Stimulated activated CD8-positive, alpha-beta memory T cell treated with anti-CD3 and anti-CD28 coated beads, Interleukin-7, amount 100 ng/mL, for 1 hour (primary cell): ENCODE data around the gene JADE2.

ENCODE experiments used
- DNase-seq, 2 donors: peaks; one replicate each; pipeline ENCODE4 v3.0.0-alpha.2; 2020; ENCODE audit warnings: low read depth in 2 of 2

The JADE2 gene

DNA sequence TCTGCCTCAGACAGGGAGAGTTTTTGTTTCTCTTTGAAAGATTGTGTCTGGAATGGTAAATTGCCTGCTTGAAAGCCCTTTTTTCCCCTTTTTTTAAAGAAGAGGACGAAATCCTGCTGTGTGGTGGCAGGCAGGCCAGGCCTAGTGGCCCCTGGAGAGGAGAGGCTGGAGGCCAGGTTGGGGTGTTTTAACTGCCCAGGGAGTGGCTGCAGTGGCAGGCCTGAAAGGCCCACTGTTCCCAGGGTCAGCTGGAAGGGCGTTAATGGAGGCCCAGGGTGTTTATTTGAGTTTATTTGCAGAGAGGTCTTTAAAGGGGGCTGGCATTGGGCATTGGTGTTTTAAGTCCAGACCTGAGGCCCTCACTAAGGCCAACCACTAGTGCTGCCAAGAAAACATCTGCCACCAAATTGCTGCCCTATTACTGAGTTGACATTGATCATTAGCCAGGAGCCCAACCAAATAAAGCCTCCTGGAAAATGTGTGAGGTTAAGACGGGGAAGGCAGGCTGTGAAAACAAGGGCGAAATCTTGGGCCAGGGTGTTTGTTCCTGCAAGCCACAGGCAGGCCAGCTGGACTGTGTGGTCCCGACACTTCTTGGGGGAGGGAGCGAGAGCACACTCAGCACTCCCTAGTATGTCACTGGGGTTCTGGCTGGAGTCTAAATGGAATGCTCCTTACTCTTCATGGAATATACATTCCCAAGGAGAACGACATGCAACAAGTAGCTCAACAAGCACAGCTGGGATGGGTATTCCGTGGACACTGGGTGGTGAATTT, 5.0 kb downstream of the JADE2 start:
- no peak for DNase-seq

DNA sequence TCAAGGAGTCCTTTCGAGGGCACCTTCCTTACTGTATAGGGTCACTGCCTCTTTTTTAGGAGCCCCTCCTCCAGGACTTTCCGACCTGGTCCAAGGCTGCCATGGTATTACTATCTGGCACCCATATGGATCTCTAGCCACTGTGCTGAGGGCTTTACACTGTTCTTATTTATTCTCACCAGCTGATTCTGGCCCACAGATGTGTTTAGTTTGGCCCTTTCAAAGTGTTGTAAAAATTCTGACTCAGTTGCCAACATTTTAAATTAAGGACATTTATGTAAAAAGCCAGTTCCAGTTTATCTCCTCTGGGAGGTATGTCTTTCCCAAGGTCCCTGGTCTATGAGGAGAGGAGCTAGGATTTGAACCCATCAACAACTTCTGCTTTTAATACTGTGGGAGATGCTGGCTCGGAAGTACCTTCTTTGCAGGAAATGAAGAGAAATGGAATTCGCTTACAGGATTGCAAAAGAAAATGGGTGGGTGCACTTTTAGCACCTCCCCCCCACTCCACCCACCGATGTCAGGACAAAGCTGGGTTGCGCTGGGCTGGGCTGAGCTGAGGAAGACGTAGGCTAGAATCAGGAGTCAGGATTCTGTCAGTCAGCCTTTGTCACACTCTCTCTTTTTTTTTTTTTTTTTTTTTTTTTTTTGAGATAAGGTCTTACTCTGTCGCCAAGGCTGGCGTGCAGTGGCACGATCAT, 7.8 kb downstream of the JADE2 start:
- DNase-seq: no peak

DNA sequence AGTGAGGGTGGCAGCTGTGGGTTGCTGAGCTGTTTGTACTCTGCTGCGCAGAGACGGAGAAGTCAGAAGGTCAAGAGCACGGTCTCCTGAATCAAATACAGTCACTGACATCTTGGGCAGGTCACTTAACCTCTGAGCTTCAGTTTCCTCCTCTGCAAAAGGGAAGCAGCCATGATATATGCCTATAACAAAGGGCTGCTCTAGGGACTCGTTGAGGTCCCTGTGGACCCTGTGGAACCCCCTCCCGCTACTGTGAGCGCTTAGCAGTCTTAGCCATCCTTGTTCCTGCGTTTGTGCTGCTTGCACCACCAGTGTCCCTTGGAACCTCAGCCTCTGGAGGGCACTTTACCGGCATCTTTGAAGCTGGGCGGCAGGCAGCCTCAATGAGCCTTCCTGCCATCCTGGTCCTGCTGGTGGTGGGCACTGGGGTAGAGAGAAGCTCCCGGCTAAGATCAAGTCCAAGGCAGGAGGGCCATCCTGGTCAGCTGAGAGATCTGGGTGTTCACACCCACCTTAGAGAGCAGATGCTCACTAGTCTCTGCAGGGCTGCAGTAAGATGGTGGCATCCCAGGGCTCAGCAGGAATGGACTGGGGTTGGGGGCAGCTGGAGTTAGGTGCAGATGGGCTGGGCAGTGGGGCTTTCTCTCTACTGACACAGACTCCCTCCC, 8.7 kb downstream of the JADE2 start:
- no peak for DNase-seq

DNA sequence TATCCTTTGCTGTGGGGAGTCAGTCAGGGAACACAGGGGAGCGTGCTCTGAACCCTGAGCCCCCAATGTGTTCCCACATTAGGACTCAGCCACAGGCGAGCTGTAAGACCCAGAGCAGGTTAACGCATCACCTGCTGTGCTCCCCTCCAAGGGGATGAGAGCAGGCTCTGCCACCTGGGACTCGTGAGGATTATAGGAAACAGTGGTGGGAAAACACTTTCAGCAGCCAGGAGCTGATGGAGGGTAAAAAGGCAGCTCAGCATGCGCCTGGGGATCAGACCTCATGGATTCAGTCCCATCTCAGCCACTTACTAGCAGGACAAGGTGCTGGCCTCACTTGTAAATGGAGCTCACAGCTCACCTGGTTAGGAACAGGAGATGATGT, 9.2 kb downstream of the JADE2 start:
- DNase-seq: no peak

DNA sequence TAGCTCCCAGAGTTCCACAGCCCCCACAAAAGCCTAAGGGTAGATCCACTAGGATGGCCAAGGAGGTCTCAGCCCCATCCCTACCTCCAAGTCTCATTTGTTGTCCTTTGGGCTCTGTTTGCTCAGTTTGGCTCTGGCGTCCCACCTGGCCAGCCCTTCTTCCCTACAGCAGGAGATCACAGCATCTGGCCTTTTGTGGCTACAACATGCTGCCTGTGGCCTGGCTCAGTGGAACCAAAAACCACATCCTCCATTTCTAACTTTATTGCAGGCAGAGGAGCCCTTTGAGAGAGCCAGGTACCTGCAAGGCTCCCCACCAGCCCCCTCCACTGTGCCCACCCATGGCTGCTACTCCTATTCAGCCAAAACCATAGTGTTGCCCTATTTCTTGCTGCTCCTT, 11.4 kb downstream of the JADE2 start:
- DNase-seq: no peak

DNA sequence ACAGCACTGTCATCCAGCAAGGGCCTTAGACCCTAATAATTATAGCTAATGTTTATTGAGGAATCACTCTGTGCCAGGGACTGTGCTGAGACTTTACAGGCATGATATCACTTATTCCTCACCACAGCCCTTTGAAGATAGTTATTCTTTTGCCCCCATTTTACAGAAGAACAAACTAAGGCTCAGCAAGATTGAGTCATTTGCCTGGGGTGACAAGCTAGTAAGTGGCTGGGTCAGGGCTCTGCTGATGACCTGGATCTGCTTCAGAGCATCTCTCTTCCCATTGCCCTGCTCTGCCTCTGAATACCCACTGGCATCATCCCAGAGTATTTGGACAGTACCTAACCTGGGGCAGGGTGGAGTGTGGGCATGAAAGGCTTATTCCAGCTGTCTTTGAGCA, 11.8 kb downstream of the JADE2 start:
- no peak for DNase-seq

DNA sequence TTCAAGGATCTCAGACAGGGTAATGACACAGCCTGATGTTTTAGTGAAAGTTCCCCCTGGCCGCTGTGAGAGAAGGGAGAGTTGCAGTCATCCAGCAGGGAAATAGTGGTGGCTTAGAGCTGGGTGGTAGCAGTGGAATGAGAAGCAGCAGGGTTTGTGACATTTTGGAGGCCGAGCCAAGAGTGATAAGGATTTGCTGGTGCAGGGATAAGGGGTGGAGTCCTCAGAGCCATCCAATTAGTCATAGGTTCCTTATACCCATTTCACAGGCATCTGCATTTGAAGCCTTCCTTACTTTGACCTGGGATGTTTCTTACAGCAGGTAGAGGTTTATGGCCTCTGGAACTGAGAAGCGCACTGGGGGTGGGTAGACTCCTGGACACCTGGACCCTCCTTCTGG, 12.8 kb downstream of the JADE2 start:
- DNase-seq: no peak

DNA sequence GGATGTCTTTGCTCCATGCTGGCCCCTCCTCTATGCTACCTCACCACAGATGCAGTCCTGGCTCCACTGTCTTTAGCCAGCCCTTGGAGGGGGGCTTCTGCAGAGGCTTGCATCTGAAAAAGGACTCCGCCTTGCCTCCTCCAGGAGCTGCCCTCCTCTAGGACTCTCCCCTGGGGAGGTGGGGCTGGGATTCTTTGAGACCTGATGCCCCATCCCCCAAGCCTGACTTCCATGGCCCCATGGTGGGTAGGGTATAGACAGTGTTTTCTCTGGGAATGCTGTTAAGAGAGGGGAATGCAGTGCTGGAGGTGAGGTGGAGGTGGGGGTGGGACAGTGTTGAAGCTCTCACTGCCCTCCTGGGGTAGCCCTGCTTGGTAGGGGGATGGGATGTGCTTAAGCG, 14.3 kb downstream of the JADE2 start:
- DNase-seq: no peak

DNA sequence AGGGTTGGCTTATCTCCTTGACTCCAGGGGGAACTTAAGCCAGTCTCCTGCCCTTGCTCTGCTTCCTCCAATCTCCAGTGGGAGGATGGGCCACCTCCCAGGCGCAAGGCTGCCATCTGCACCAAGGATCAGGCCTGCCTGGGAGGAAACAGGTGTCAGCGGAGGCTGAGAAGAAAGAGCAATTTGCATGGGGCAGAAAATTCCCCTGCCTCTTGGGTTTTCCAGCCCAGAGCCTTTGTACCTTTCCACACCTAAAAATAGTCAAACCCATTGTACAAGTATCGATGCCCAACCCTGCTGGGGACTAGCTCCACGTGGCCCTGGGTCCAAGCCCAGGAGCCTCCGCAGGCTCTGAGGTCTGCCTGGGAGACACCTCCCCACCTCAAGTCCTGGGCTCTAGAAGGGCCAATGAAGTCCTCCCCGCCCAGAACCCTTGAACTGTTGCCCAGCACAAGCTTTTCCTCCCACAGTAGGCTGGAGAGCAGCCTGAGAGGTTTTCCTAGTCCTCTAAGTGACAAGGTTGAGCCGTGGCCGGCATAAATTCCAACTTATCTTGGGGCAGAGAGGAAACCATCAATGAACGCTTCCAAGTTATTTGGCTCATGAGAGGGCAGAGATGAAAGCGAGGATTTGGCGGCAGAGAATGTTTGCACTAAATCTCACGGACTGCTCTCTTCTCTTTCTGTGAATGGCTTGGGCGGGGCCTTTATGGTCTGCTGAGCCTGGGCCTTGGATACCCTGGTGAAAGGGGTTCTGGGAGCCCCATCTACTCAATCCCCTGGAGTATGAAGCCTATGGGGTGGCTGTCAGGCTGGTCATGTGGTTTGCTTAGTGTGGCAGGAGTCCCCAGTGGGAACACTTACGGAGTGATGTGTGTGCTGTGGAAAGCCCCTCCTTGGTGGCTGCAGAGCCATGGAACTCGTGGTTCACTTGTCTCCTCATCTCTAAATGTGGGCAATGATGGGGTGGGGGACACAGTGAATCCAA, 15.6 kb downstream of the JADE2 start:
- no peak for DNase-seq

DNA sequence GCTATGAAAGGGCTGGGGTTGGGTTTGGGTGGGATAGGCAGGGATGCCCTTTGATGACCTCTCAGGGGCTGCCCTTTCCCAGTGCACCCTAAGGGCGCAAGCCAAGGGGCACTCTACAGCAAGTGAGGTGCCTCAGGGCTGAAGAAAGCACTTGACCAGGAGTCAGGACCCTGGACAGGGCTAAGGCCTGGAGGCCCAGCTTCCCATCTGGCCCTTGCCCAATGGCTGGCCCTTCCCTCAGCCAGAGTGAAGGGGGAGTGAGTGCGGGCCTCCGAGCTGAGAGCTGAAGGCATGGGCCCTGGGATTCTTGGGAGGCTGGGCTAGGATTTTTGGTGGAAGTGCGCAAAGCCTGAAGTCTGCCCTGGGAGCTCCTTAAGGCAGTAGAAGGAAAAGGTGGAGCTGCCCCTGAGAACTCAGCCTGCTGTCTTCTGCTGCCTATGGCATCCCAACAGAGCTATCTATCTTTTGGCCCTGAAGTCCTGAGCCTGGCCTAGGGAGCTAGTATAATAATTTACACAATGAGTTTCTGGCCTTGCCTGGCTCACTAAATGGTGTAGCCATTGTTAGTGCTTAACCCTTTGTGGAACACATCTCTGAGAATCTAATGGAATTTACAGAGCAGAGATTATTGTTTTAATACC, 16.4 kb downstream of the JADE2 start:
- DNase-seq: no peak

DNA sequence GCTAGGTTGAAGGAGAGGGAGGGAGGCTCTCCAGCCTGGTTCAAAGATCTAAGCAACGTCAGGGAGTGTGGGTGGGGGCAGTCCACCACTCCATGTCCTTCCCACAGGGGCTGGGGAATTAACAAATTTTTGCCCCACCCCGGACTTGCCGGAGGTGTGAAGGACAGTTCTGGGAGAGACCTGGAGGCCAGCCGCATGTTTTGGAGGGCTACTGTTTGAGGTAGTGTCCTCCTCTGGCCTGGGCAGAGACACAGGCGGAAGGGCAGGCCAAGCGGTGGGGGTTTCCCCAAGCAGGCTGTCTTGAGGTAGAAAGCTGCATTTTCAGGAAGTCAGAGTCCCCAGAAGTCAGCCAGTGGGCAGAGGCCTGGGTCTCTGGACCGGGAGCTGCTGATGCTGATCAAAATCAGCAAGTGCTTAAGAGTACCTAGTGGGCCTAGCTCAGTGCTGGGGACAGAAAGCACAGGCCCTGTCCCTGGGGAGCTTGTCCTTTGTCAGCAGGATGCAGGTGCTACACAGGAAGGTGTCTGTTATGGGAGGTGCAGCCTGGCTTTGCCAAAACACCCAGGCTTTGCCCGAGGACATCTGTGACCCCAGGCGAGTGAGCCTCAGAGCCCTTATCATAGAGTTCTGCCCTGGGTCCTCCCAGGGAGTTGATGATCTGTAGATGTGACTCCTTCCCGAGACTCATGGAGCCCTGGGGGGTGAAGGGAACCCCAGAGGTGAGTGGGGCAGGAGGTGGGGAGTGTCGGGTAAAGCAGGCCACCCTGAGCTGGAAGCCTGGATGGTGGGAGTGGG, 18.5 kb downstream of the JADE2 start:
- no peak for DNase-seq

DNA sequence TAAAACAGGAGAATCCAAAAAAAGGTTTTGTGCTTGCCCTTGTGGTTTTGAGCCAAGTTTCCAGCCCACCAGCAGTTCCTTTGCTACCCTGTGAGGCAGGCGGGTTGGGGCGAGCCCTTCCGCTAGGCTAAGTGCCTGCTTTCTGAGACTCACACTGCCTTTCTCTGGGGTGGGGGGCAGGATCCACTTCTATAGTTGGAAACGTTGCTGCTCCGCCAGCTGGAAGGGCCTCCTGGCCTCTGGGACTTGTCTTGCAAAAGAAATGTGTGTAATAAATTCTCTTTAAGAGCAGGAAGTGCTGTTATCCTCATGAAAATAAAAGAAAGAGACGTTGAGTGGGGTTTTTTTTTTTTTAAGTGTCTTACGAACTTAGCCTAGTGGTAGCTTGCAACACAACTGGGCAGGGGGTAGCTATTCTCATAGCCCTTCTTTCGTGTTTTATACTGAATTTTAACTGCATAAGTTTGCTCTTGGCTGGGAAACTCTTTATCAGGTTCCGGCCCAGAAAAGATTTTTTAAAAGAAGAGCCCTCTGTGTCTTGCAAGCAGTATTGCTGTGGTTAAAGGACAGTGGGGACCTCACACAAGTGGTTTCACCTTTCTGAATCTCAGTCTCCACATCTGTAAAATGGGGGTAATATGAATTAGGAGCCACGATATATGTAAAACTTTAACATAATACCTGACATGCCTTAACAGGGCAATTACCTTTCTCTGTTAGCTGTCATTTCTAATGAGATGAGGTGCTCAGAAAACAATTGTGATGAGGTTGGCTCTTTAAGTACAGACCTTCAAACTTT, 19.8 kb downstream of the JADE2 start:
- DNase-seq: no peak

DNA sequence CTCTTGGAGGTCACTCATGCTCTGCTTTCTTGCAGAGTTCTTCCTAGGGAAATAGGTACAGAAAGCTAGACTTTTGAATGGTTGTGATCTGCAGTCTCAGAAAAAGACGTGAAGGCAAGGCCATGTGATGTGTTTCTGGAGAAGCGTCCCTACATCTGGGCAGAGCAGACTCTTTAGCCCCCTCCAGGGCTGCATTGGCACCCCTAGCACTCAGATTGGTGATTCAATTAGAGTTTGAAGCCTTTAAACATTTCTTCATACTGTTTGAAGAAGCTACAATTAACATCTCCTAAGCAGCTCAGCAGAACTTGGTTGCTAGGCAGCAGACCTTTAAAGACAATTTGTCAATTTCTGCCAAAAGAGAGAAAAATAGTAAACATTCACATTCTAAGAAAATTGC, 21.6 kb downstream of the JADE2 start:
- no peak for DNase-seq

DNA sequence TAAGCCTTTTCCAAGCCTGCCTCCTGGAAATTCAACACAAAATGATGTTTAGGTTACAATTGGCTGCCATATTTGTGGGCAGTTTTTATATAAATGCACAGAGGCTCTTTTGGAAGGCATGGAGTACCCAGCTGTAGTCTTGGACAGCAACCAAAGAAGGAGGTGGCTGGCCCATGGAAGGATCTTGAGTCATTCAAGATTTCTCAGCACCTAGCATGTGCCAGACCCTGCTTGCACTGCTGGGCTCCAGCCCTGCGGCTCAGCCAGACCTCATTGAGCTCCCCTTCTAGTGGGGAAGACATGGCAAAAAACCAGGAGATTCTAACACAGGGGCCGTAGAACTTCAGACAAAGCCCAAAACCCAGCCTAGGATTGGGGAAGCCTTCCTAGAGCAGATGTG, 22.1 kb downstream of the JADE2 start:
- DNase-seq: no peak

DNA sequence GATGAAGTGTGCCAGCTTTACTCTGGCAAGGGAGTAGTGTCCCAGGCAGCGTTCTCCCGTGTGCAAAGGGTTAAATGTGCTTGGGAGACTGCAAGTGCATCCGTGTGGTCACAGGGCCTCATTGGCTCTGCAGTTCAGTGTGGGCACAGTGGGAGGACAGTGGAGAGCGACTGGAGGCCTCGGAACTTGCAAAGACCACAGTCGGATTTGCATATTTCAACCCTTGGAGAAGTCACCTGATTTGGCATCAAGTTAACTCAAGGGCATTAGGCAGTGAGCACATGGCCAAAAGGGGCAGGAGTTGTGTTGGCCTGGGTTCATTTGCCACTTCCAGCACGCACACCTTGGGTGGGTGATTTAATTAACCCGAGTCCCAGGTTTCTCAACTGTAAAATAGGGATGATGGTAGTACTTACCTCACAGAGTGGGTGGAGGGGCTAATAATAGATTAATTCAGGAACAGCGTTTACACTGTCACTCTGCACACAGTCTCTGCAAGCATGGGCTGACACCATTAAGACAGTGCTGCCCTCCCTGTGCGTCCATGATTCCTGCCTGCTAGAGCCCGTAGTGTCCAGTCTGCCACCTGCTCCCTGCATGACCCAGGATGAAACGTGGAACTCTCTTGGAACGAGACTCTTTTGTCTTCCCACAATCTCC, 22.7 kb downstream of the JADE2 start:
- DNase-seq: no peak

DNA sequence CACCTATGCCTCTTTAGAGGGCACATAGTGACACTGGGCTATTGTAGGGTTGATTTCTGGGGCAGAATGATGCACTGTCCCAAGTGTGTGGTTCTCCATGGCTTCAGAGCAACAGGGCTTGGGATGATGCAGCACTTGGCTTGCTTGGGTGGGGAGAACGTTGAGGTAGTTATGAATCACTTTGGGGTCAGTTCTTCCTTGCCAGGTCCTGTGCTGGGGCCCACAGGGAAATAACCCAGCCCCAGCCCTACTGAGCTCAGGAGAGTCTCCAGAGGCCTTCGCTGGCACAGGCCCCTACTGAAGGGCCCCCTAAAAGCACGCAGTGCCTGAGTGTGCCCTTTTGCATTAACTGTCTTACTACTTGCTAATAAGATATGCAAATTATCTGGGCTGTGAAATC, 24.2 kb downstream of the JADE2 start:
- DNase-seq: no peak

DNA sequence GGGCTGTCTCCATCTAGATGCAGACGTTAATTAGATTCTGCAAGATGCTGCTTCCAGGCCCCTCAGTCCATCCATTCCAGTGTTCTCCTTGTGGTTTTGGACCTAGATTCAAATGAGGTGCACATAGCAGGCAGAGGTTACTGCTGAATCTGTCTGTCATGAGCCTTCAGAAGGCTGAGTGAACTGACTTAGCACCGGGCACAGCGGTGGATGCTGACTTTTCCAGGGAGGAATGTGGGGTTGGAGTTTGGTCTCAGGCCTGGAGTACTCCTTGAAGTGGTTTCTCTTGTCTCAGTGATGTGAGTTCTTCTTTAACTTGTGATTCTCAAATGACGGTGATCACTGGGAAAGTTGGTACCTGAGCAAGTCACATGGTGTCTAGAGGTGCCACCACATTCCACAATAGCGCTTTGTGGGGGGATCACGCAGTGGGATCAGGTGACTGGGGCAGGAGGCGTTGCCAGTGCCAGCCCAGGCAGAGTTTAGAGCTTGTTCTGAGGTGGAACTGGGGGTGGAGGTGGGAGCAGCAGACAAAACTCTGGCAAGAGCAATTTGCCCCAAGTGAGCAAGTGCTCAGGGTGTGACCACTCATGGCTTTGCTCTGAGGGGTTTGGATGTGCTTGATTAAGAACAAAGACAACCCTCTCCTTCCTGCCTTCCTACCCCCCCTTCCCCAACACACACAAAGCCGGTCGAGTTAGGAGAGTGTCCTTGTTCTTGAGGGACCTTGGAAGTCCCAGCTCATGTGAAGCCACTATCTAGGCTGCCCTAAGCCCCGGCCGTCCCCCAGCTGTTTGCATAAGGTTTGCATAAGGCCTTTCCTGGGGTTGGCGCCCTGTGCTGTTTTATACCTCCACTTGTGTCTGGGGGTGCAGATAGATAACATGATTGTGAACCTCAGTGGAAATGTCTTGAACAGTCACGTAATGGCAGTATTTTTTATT, 25.1 kb downstream of the JADE2 start:
- no peak for DNase-seq

DNA sequence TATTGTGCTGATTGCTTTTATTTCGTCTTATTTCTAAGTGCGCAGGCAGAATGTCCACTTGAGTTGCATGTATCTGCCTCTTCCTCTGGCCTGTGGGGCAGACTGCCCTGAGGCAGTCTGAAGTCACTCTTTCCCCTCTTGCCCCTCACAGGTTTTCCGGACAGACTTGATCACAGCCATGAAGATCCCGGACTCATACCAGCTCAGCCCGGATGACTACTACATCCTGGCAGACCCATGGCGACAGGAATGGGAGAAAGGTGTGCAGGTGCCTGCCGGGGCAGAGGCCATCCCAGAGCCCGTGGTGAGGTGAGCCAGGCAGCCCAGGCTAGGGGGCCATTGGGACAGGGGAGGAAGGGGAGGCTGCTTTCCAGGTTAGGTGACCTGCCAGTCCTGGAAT, 26.4 kb downstream of the JADE2 start:
- no peak for DNase-seq
